GM12801 (cell line): ENCODE results near the gene ZNF227.

Experiments used
- CTCF ChIP-seq: IDR thresholded peaks from one replicate; pipeline ENCODE4 v1.5.1; 2011; ENCODE audit warnings: control low read depth; ENCODE audit not compliant: insufficient read length; ENCODE audit errors: extremely low read depth

ZNF227 gene

GRCh38 chr19:44258835-44259413, 46.6 kb downstream of the ZNF227 start:
- TF ChIP-seq CTCF = no peak

- no peak for TF ChIP-seq CTCF
These were observed 48.0 kb downstream of the ZNF227 start for GRCh38 chr19:44260343-44260681.

GRCh38 chr19:44260695-44261446, 48.5 kb downstream of the ZNF227 start:
- no peak for TF ChIP-seq CTCF

- no peak for TF ChIP-seq CTCF
These were observed 65.0 kb downstream of the ZNF227 start for GRCh38 chr19:44277331-44277730.

GRCh38 chr19:44278181-44278690, 65.9 kb downstream of the ZNF227 start:
- TF ChIP-seq CTCF = no peak

- no peak for TF ChIP-seq CTCF
These were observed 68.6 kb downstream of the ZNF227 start for GRCh38 chr19:44280916-44281315.

- TF ChIP-seq CTCF = no peak
These were observed 70.5 kb downstream of the ZNF227 start for GRCh38 chr19:44282846-44283245.
